SK-N-SH (cell line): Measurements from ENCODE around the gene EXTL2. TPM values are rescaled to one million over a fixed set of nuclear protein-coding genes. Genes with fewer than 3 reads are reported as not detected.

ENCODE experiments used
- CTCF ChIA-PET: fragments of 300-600, 350-600 bp; formaldehyde crosslinking; extraction: SDS; loops from one replicate; lab custom pipeline; 2021; lab: Yijun Ruan, JAX
- POLR2A ChIA-PET: fragments of 350-600 bp; sonication (Branson Sonifier 250); formaldehyde crosslinking; extraction: SDS; loops from one replicate; lab custom pipeline; 2020; ENCODE audit warnings: antibody characterized with exemption, inconsistent platforms; lab: Yijun Ruan, JAX
- DNase-seq: peaks from one replicate; pipeline ENCODE4 v3.0.0; 2012
- H2AFZ ChIP-seq: fragments of 200-600 bp; sonication (generic); 2 replicates; pipeline ENCODE4 v1.8.1; 2016; ENCODE audit warnings: antibody characterized with exemption, mild to moderate bottlenecking, low read depth
- H3F3A ChIP-seq: fragments of 200-600 bp; sonication (generic); replicated peaks from 2 replicates; pipeline ENCODE3; 2016; ENCODE audit warnings: antibody characterized with exemption, mild to moderate bottlenecking; ENCODE audit not compliant: insufficient read depth
- H3K27ac ChIP-seq, 2 experiments: fragments of 200-500 bp in 1 of 2; fragments of 200-600 bp in 1 of 2; sonication (Bioruptor generic) in 1 of 2; sonication (generic), shearing (Covaris generic) in 1 of 2; 2 replicates each; pipeline versions ENCODE4 v1.5.1 to v1.6.1; 2014 to 2016; ENCODE audit warnings: low read depth in 2 of 2, inconsistent platforms in 1 of 2, low read length in 1 of 2, mild to moderate bottlenecking in 1 of 2, mixed read lengths in 1 of 2
- H3K27me3 ChIP-seq: fragments of 200-600 bp; sonication (generic), shearing (Covaris generic); 2 replicates; pipeline ENCODE4 v1.6.1; 2016; ENCODE audit warnings: mixed run types; ENCODE audit not compliant: insufficient read depth
- H3K36me3 ChIP-seq, 2 experiments: fragments of 200-500 bp in 1 of 2; fragments of 200-600 bp in 1 of 2; sonication (Bioruptor generic) in 1 of 2; sonication (generic) in 1 of 2; replicated peaks in 1 of 2; 2 replicates each; pipeline versions ENCODE3 to v1.5.1; 2014 to 2016; ENCODE audit warnings: low read length in 1 of 2, mild to moderate bottlenecking in 1 of 2; ENCODE audit not compliant: insufficient read depth in 2 of 2, control insufficient read depth in 1 of 2
- H3K4me1 ChIP-seq, 2 experiments: fragments of 200-500 bp in 1 of 2; fragments of 200-600 bp in 1 of 2; sonication (Bioruptor generic) in 1 of 2; sonication (generic), shearing (Covaris generic) in 1 of 2; 2 replicates each; pipeline versions ENCODE4 v1.5.1 to v1.6.1; 2014 to 2016; ENCODE audit warnings: low read depth in 1 of 2, low read length in 1 of 2, mixed run types in 1 of 2; ENCODE audit not compliant: insufficient read depth in 2 of 2, control insufficient read depth in 1 of 2
- H3K4me2 ChIP-seq: fragments of 200-600 bp; sonication (generic), shearing (Covaris generic); 2 replicates; pipeline ENCODE4 v1.6.1; 2017; ENCODE audit warnings: mixed run types
- H3K4me3 ChIP-seq, 2 experiments: fragments of 200-500 bp in 1 of 2; fragments of 200-600 bp in 1 of 2; sonication (Bioruptor generic) in 1 of 2; sonication (generic), shearing (Covaris generic) in 1 of 2; 2 replicates each; pipeline versions ENCODE4 v1.5.1 to v1.8.1; 2014 to 2016; ENCODE audit warnings: low read depth in 2 of 2, inconsistent platforms in 1 of 2, low read length in 1 of 2, mild to moderate bottlenecking in 1 of 2, mixed read lengths in 1 of 2, moderate library complexity in 1 of 2
- H3K79me2 ChIP-seq: fragments of 200-600 bp; sonication (generic); 2 replicates; pipeline ENCODE4 v1.8.1; 2017; ENCODE audit warnings: mild to moderate bottlenecking; ENCODE audit not compliant: insufficient read depth
- H3K9ac ChIP-seq: fragments of 200-600 bp; sonication (generic); 2 replicates; pipeline ENCODE4 v1.6.1; 2017; ENCODE audit warnings: mixed run types
- H3K9me2 ChIP-seq: fragments of 200-600 bp; sonication (generic); 2 replicates; pipeline ENCODE4 v1.6.1; 2017; ENCODE audit warnings: mixed run types
- H3K9me3 ChIP-seq: fragments of 200-600 bp; sonication (generic); 2 replicates; pipeline ENCODE4 v1.6.1; 2017; ENCODE audit warnings: mixed run types, mild to moderate bottlenecking, moderate library complexity
- H4K20me1 ChIP-seq: fragments of 200-600 bp; sonication (generic); 2 replicates; pipeline ENCODE4 v1.6.1; 2017; ENCODE audit warnings: mild to moderate bottlenecking, mixed run types; ENCODE audit not compliant: insufficient read depth
- CHD2 ChIP-seq: fragments of 150-350 bp; IDR thresholded peaks from 2 replicates; pipeline ENCODE4 v1.6.1; 2018; ENCODE audit warnings: low read length; ENCODE audit not compliant: partially characterized antibody
- EP300 ChIP-seq, 2 experiments: IDR thresholded peaks; 2 replicates each; pipeline versions ENCODE4 v1.4.0 to v1.6.1; 2012; ENCODE audit warnings: borderline replicate concordance in 1 of 2, low read depth in 1 of 2, low read length in 1 of 2
- EZH2phosphoT487 ChIP-seq: fragments of 200-600 bp; sonication (generic); IDR thresholded peaks from 2 replicates; pipeline ENCODE4 v1.6.1; 2017; ENCODE audit warnings: low read depth, mixed run types, mild to moderate bottlenecking, antibody characterized with exemption, moderate library complexity, borderline replicate concordance
- FOSL2 ChIP-seq: IDR thresholded peaks from 2 replicates; pipeline ENCODE4 v1.4.0; 2012; ENCODE audit warnings: low read depth, mild to moderate bottlenecking, moderate library complexity, borderline replicate concordance
- FOXJ3 ChIP-seq: sonication (generic); formaldehyde crosslinking; IDR thresholded peaks from 2 replicates; pipeline ENCODE4 v1.5.1; 2020; ENCODE audit warnings: mild to moderate bottlenecking, missing genetic modification reagents
- FOXM1 ChIP-seq: IDR thresholded peaks from 2 replicates; pipeline ENCODE4 v1.4.0; 2012; ENCODE audit warnings: low read depth, mild to moderate bottlenecking
- GABPA ChIP-seq: IDR thresholded peaks from 2 replicates; pipeline ENCODE4 v1.4.0; 2012; ENCODE audit warnings: low read depth, mild to moderate bottlenecking
- JUND ChIP-seq: IDR thresholded peaks from 2 replicates; pipeline ENCODE4 v1.4.0; 2012
- MEF2A ChIP-seq: IDR thresholded peaks from 2 replicates; pipeline ENCODE4 v1.4.0; 2012; ENCODE audit warnings: low read depth, borderline replicate concordance
- NFIC ChIP-seq: IDR thresholded peaks from 2 replicates; pipeline ENCODE4 v1.4.0; 2012; ENCODE audit warnings: borderline replicate concordance
- POLR2AphosphoS5 ChIP-seq: IDR thresholded peaks from 2 replicates; pipeline ENCODE4 v1.6.1; 2012; ENCODE audit warnings: low read depth, low read length
- RAD21 ChIP-seq: IDR thresholded peaks from 2 replicates; pipeline ENCODE4 v1.6.1; 2012; ENCODE audit warnings: mild to moderate bottlenecking, low read length
- RXRA ChIP-seq: IDR thresholded peaks from 2 replicates; pipeline ENCODE4 v1.4.0; 2012; ENCODE audit warnings: low read depth, mild to moderate bottlenecking, borderline replicate concordance
- TAF1 ChIP-seq: IDR thresholded peaks from 2 replicates; pipeline ENCODE4 v1.6.1; 2012; ENCODE audit warnings: low read depth, mild to moderate bottlenecking, low read length, moderate library complexity, borderline replicate concordance
- TEAD4 ChIP-seq: IDR thresholded peaks from 2 replicates; pipeline ENCODE4 v1.4.0; 2012; ENCODE audit warnings: mild to moderate bottlenecking, borderline replicate concordance; ENCODE audit not compliant: insufficient read depth
- WGBS: methylation state at CpG from one replicate; pipeline ENCODE4 v1.1.6; 2017; ENCODE audit warnings: low lambda C conversion rate; 5-methylcytosine and 5-hydroxymethylcytosine counted together
- polyA plus RNA-seq, 3 experiments: library from polyadenylated mRNA; depleted of rRNA; stranded (reverse); fragments of >200 nt; gene quantifications; 2 replicates each; pipeline ENCODE4 v1.2.3, GENCODE V29; 2012
- TF ChIP-seq, protein P1 (sequence below): IDR thresholded peaks from 2 replicates; pipeline ENCODE4; 2012
- TF ChIP-seq, protein P2 (sequence below): IDR thresholded peaks from 2 replicates; pipeline ENCODE4 v1.6.1; 2012; ENCODE audit warnings: mild to moderate bottlenecking, low read depth, low read length, moderate library complexity
- TF ChIP-seq, protein P3 (sequence below): IDR thresholded peaks from 2 replicates; pipeline ENCODE4 v1.4.0; 2012; ENCODE audit warnings: low read depth
- TF ChIP-seq, protein P4 (sequence below): fragments of 150-350 bp; IDR thresholded peaks from 2 replicates; pipeline ENCODE4 v1.6.1; 2016; ENCODE audit warnings: mild to moderate bottlenecking, low read depth, low read length

The EXTL2 gene
- polyA plus RNA-seq, 1 of the 3 experiments (the other 2 are of a cell fraction): 20.3 TPM

DNA sequence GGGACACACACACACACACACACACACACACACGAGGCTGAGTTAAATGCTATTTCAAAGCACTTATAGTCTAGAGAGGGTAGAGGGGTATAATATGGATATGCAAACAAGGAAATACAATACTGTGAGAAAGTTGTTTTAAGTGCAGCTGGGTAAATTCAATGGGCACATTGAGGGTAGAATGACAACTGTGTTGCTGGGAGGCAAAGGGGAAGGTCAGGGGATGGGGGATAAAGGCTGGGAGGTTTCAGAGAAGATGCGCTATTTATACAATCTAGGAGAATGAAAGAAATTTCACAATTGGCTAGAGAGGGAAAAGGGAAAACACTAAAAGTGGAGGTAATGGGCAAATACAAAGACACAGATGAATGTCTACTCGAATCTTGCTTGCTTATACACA lies 19.4 kb downstream of the EXTL2 start (continued):
- TF ChIP-seq FOXJ3 (CRISPR knock-in tag) (no peak), RAD21 (no peak), JUND (no peak), TAF1 (no peak), GABPA (no peak), CHD2 (no peak), RXRA (no peak), EZH2phosphoT487 (no peak)

DNA sequence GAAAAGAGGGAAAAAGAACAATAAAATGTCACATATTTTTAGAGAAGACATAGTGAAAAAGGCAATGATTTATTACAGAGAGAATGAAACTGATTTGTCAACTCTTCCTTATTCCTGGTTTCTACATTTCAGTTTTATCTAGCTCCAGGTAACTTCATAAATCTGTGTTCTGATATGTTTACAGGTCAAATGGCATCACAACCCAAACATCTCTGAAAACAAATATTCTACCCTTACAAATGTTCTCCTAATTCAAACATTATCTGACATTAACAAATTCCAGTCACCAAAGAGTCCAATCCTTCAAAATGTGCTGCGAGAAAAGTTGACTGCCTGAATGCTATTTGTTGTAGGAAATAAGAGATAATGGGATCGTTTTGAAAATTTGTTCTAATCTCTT lies 20.2 kb downstream of the EXTL2 start:
- H3F3A ChIP-seq: peaks cover 4% of the 10 kb centered on the region
- no peak overlapping the region for H3K4me2 ChIP-seq
- no peak for TF ChIP-seq TAF1
- TF ChIP-seq EP300 (IDR thresholded peaks at IDR 0.05; ENCODE audit: borderline replicate concordance in 1 of 2, low read depth in 1 of 2, low read length in 1 of 2): no peak
- no peak for TF ChIP-seq FOXM1
- no peak for TF ChIP-seq POLR2AphosphoS5
- TF ChIP-seq TEAD4: no peak
- no peak for TF ChIP-seq EZH2phosphoT487
- TF ChIP-seq MEF2A: no peak
- TF ChIP-seq, protein P1, sequence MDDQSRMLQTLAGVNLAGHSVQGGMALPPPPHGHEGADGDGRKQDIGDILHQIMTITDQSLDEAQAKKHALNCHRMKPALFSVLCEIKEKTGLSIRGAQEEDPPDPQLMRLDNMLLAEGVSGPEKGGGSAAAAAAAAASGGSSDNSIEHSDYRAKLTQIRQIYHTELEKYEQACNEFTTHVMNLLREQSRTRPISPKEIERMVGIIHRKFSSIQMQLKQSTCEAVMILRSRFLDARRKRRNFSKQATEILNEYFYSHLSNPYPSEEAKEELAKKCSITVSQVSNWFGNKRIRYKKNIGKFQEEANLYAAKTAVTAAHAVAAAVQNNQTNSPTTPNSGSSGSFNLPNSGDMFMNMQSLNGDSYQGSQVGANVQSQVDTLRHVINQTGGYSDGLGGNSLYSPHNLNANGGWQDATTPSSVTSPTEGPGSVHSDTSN: no peak
- TF ChIP-seq NFIC: no peak
- TF ChIP-seq, protein P2, sequence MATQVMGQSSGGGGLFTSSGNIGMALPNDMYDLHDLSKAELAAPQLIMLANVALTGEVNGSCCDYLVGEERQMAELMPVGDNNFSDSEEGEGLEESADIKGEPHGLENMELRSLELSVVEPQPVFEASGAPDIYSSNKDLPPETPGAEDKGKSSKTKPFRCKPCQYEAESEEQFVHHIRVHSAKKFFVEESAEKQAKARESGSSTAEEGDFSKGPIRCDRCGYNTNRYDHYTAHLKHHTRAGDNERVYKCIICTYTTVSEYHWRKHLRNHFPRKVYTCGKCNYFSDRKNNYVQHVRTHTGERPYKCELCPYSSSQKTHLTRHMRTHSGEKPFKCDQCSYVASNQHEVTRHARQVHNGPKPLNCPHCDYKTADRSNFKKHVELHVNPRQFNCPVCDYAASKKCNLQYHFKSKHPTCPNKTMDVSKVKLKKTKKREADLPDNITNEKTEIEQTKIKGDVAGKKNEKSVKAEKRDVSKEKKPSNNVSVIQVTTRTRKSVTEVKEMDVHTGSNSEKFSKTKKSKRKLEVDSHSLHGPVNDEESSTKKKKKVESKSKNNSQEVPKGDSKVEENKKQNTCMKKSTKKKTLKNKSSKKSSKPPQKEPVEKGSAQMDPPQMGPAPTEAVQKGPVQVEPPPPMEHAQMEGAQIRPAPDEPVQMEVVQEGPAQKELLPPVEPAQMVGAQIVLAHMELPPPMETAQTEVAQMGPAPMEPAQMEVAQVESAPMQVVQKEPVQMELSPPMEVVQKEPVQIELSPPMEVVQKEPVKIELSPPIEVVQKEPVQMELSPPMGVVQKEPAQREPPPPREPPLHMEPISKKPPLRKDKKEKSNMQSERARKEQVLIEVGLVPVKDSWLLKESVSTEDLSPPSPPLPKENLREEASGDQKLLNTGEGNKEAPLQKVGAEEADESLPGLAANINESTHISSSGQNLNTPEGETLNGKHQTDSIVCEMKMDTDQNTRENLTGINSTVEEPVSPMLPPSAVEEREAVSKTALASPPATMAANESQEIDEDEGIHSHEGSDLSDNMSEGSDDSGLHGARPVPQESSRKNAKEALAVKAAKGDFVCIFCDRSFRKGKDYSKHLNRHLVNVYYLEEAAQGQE: no peak
- TF ChIP-seq, protein P3, sequence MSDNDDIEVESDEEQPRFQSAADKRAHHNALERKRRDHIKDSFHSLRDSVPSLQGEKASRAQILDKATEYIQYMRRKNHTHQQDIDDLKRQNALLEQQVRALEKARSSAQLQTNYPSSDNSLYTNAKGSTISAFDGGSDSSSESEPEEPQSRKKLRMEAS: no peak
- no peak for TF ChIP-seq FOSL2
- no peak for TF ChIP-seq FOXJ3 (CRISPR knock-in tag)
- TF ChIP-seq, protein P4, sequence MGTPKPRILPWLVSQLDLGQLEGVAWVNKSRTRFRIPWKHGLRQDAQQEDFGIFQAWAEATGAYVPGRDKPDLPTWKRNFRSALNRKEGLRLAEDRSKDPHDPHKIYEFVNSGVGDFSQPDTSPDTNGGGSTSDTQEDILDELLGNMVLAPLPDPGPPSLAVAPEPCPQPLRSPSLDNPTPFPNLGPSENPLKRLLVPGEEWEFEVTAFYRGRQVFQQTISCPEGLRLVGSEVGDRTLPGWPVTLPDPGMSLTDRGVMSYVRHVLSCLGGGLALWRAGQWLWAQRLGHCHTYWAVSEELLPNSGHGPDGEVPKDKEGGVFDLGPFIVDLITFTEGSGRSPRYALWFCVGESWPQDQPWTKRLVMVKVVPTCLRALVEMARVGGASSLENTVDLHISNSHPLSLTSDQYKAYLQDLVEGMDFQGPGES: no peak
- ChIA-PET CTCF (interaction anchor here (0.6 to 12.0 kb wide), 2 partner anchors 332 to 415 kb away, joined by 3 to 263 read pairs; no protein-coding TSS in a partner anchor), POLR2A (no interaction called here)
- no peak for DNase-seq
- H3K9me2 ChIP-seq: no peaks in the 10 kb centered on the region
- H2AFZ ChIP-seq: no peak overlapping the region
- no peaks in the 10 kb centered on the region for H3K27me3 ChIP-seq
- H3K27ac ChIP-seq: no peak overlapping the region
- H3K4me3 ChIP-seq: no peak overlapping the region
- 74% methylated on average over 2 of the region's 2 CpGs for WGBS
- no peaks in the 10 kb centered on the region for H4K20me1 ChIP-seq
- H3K36me3 ChIP-seq: peaks cover 38 to 41% of the 10 kb centered on the region in 2 experiments
- H3K79me2 ChIP-seq: no peaks in the 10 kb centered on the region
- H3K4me1 ChIP-seq: no peaks in the 10 kb centered on the region
- H3K9me3 ChIP-seq: no peaks in the 10 kb centered on the region
- H3K9ac ChIP-seq: no peak overlapping the region
